Fibroblast of lung (primary cell): ENCODE measurements around the gene DRC7.

Experiments used
- EZH2 ChIP-seq: IDR thresholded peaks from 2 replicates; pipeline ENCODE4 v1.5.1; 2012; ENCODE audit warnings: low read length, control low read depth, mild to moderate bottlenecking; ENCODE audit errors: missing control alignments
- TF ChIP-seq, protein P1 (sequence below), 2 donors: IDR thresholded peaks in 1 of 2; conservative IDR thresholded peaks in 1 of 2; 1 replicate in 1 of 2; 2 replicates in 1 of 2; pipeline ENCODE4 v1.5.1; 2011 to 2012; ENCODE audit warnings: low read length in 2 of 2, control low read depth in 1 of 2, inconsistent platforms in 1 of 2, low read depth in 1 of 2, mild to moderate bottlenecking in 1 of 2

DNA sequence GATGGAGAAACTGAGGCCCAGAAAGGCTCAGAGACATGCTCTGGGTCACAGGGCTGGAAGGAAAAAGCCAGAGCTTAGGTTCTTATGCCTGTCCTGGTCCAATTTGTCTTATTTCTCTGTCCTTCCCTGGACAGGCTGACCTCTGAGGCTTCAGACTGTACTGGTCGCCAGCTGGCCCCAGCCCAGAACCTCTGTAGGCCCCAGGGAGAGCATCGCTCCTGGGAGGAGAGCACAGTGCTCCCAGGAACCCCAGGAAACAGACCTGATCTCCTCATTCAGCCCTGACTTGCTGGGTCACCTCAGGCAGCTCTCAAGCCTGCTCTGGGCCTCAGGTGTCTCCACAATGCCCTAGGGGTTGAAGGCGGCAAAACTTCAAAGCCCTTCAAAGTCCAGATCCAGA lies 4.9 kb downstream of the DRC7 start:
- TF ChIP-seq, protein P1, sequence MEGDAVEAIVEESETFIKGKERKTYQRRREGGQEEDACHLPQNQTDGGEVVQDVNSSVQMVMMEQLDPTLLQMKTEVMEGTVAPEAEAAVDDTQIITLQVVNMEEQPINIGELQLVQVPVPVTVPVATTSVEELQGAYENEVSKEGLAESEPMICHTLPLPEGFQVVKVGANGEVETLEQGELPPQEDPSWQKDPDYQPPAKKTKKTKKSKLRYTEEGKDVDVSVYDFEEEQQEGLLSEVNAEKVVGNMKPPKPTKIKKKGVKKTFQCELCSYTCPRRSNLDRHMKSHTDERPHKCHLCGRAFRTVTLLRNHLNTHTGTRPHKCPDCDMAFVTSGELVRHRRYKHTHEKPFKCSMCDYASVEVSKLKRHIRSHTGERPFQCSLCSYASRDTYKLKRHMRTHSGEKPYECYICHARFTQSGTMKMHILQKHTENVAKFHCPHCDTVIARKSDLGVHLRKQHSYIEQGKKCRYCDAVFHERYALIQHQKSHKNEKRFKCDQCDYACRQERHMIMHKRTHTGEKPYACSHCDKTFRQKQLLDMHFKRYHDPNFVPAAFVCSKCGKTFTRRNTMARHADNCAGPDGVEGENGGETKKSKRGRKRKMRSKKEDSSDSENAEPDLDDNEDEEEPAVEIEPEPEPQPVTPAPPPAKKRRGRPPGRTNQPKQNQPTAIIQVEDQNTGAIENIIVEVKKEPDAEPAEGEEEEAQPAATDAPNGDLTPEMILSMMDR (conservative IDR thresholded peaks at IDR 0.05 in 1 of 2, IDR thresholded peaks at IDR 0.05 in 1 of 2; ENCODE audit: low read depth in 1 of 2, low read length in 2 of 2), result no peak
- no peak for TF ChIP-seq EZH2
